Activated effector memory CD4-positive, alpha-beta T cell treated with anti-CD3 and anti-CD28 coated beads, Interleukin-2, amount 50 U/mL, for 16 hours (primary cell): ENCODE results near the gene DLG5.

Source experiments
- DNase-seq: peaks from one replicate; pipeline ENCODE4 v3.0.0-alpha.2; 2020

Gene DLG5

DNA sequence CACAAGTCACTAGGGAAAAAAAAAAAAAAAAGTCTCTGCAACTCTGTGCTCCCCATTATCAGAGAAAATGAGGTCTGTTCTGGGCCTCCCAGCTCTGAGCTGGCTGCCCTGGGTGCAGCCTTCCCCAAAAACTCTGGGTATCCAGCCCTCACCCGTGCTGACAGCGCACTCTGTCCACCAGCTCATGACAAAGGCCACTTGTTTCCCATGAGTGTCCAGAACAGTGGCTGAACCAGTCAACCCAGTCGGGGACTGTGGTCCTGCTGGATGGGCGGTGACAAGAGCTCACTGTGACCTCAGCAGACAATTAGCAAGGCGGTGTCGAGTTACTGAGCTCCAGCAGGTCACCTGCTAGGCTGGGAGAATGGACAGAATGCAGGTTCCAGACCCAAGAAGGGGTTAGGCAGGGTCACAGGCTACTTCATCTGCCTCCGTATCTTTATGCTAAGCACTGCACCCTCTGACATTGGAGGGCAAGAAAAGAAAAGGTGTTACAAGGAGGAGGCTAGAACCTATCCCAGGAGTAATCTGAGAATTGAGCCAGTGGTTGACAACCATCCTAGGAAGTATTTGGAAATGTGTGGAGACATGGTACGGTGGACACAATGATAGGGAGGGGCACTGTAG lies 37.2 kb downstream of the DLG5 start:
- DNase-seq, result no peak

GRCh38 chr10:77888356-77888703 lies 38.2 kb downstream of the DLG5 start:
- no peak for DNase-seq

DNA sequence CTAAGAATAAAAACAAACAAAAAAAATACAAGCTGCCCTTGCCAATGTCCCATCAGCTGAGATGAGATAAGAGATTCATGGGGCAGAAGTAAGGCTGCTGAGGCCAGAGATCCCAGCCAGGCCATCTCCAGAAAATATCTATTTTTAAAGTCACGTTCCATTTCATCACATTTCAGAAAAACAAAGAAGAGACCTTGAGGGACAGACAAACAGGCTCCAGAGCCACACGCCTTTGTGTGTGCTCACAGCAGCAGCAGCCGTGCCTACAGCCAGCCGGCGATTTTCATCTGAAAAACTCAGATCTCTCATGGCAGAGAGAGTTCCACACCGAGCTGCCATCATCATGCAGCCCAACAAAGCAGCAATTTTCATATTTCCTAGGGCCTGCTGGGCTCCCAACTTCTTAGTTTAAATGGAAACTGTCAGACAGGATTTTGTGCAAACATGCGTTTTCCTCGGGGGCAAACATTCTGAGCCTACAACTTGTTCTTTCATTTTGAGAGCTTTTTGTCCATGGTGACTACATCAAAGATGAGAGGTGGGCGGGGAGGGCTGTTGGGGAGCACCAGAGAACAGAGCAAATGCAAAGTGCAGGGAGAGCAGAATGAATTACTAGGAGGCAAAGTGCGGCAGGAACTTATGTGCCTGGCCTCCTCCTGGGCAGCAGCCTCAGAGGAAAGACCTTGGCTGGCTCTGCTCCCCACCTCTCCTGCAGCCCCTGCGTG lies 38.8 kb downstream of the DLG5 start:
- DNase-seq, result no peak

GRCh38 chr10:77886795-77887355 lies 39.7 kb downstream of the DLG5 start:
- no peak for DNase-seq

DNA sequence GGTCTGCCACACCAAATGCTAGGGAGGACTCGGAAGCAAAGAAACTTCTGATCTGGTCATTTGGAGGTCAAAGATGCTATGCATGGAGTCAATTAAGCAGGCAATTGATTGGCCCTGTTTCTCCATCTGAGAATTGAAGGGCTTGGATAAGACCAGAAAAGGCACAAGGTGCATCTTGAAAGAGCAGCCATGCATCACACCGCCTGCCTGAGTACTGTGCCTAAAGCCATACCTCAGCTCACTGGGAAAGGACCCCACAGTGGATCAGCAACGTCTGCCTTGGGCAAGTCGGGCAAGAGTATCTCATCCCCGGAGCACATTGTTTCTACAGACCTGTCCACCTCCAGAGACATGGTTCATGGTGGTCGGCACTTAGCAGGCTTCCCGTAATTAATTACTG lies 42.4 kb downstream of the DLG5 start:
- no peak for DNase-seq

- no peak for DNase-seq
Measured at GRCh38 chr10:77881636-77882035, 44.9 kb downstream of the DLG5 start.

GRCh38 chr10:77881222-77881621 lies 45.3 kb downstream of the DLG5 start:
- DNase-seq, result no peak

- DNase-seq, result no peak
Measured at GRCh38 chr10:77879710-77880109, 46.8 kb downstream of the DLG5 start.

- no peak for DNase-seq
Measured at GRCh38 chr10:77879065-77879464, 47.5 kb downstream of the DLG5 start.

DNA sequence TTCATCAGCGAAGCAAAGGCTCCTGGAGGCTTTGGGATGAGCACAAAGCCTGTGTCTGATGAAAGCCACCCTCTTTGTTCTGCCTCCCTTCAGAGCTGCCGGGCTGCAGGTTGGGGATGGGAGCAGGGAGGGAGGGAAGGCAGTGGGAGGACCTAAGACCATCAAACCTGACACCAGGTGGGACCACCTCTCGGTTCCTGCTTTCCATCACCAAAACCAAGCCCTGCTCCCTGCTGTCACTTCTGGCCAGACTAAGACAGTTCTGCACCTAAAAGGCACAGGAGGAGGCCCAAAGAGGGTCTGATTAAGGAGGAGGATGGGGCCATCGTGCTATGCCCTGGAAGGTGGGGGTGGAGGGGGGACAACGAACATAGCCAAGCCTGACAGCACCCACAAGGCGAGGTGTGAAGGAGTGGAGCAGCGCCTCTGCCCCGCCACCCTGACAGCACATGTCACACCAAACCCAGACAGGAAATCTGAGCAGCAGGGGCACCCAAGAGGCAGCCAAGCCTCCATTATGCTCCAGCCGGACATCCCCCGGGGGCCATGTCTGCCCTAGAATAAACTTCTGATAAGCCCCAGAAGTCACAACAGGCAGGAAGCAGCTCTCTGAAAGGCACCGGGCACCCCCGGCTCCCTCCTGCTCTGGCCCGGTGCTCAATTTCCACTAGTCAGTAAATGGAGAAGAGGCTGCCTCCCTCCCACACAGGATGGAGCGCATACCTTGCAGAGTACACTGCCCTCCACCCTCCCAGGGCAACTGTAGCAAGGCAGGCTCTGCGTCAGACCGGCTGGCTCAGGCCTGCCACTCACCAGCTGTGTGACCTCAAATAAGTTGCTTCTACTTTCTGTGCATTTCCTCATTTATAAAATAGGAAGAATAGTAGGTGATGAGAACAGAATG lies 48.9 kb downstream of the DLG5 start:
- DNase-seq, result no peak

- no peak for DNase-seq
Measured at GRCh38 chr10:77875730-77876129, 50.8 kb downstream of the DLG5 start.

GRCh38 chr10:77874872-77875271 lies 51.7 kb downstream of the DLG5 start:
- no peak for DNase-seq

DNA sequence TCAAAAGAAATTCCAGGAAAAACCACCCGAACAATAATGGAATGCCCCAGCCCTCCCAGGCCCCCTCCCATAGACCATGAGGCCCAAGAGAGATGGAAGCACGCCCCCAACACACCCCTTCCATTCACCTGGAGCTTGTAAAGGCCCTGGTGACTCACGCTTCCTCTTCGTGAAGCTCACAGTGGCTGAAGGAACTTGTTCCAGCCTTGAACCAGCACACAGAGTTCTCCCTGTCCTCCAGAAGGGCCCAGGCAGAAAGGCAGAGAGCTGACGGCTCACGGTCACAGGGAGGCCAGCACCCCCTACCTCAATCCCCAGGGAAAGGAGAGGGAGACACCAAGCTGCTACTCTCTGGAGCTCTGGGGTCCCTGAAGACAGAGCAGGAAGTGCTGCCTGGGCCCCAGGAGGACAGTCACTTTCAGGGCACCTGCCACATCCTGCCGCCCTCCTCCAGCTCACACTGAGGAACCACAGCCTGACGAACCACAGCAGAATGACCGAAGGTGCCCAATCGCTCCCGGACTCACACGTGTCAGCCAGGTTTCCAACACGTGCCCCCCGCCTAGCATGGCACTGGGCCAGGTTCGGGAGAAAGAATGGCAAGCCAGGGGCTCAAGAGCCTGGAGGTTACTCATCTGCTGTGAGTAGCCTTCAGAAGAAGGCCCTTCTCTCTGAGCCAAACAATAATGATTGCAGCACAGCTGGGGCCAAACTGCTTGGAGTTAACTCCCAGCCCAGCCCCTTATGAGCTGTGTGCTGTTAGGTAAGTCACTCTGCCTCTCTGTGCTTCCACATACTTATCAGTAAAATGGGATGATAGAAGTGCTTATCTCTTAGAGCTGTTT lies 52.8 kb downstream of the DLG5 start:
- DNase-seq, result peak; percentile 69

DNA sequence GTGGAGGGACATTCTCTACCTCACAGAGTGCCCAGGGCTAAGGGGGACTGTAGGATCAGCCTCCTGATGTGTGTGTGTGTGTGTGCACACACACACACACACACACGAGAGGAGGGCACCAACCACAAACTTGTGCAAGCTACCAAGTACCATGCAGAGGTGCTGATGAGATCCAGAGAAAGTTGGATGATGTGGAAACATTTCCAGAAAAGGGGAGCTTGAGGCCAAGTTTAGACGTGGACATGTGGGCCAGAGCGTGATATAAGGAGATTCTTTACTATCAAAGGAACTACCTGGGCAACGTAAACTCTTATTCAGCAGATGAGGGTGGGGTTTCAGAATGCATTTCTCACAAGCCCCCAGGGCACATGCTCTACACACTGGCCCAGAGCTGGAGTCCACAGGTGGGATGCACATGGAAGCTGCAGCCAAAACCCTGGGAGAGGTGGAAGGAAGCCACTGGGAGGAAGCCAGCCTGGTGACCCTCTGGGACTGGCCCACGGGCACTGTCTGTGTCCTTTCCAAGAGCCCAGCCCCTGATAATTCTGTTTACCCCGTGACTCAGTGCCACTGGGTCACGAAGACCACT lies 53.5 kb downstream of the DLG5 start:
- no peak for DNase-seq

- DNase-seq, result no peak
Measured at GRCh38 chr10:77872151-77872946, 54.2 kb downstream of the DLG5 start.

DNA sequence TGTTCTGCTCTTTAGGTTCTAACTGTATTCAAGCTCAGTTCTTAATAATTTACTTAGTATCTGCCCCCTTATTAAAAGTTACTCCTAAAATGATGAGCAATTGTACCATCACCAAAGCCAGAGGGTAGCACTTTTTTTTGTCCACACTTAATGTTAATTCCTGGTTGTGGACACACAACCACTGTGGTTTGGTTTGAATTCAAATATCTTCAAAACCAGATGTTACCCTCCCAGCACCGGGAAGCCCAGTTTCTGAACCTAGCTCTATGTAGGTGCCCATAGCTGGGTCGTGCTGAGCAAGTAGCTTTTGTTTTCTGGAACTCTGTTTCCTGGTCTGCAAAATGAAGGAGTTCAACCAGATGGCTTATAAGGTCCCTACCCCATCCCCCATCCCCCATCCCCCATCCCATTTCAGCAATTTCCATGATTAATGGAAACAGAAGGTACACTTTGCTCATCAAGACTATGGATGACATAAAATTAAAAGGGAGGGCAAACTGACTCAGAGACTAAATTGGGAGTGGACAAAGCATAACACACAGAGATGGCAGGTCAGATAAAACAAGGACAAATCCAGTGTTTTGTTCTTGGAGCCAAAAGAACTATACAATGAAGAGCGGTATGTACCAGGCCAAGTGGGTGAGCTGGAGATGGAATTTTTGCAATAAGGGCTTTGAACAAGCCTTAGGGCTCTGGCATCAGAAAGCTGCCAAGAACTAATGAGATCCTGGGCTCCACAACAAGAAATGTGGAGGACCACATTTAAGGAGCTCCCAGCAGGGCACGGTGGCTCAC lies 56.7 kb downstream of the DLG5 start:
- DNase-seq, result no peak

DNA sequence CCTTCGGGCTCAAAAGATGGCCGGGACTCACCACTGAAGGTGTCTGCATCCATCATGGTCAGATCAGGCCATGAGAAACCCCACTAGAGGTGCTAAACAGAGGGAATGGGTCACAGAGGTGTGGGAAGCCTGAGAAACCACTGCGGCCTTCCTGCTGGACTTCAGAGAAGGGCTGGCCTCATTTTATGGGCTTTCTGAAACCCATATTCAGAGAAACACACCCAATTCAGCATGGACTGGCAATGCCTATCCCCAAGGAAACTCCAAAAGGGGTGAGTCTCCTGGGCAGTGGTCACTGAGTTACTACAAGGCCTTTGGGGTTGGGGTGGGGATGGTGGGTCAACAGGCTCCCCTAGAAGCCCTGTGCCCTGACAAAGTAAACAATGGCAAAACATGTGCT lies 58.0 kb downstream of the DLG5 start:
- DNase-seq, result no peak

DNA sequence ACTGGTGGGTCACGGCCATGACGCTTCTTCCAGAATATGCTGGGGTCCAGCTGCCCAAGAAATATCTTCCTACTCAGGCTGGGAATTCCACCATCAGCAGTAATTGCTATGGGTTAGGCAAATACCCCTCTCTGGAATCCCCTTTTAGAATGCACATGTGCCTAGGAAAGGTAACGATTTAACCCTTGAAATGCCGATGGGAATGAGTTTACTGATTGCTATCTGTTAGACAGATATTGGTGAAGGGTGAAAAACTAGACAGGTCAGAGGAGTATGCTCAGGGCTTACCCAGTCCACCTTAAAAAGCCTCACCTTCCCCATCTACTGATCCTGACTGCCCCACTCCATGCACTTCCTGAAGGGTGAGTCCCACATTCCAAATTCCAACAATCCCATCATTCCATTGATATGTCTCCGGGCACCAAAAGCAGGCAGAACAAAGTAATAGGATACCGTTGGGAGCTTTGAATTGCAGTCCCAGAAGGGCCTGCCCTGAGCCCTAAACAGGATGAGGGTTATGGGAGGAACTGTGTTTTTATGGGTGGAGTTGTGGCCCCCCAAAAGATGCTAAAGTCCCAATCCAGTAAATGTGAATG lies 59.3 kb downstream of the DLG5 start:
- no peak for DNase-seq

GRCh38 chr10:77866598-77866997 lies 60.0 kb downstream of the DLG5 start:
- no peak for DNase-seq
